ENCODE measurements around the gene URB1.

DNA sequence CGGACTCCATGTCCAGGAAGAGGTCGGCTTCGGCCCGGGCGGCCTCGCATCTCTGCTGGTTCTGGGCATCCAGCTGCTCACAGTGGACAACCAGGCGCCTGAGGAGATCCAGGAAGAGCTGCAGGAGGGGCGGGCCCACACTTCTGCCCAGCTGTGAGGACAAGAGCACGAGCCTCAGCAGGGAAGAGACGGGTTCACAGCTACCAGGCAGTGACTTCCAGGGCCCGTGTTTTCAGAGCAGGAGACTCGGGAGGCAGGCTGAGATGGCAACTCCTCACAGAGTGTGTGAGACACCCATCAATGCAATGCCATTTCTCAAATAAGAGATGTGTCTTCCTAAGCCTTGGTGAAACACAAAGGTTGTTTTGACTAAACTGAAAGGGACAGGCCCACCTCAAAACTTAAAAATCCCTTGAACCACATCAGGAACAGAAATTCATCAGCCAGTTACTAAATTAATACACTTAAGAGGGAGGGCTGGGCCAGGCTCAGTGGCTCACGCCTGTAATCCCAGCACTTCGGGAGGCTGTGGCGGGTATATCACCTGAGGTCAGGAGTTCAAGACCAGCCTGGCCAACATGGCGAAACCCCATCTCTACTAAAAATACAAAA is 43.4 kb downstream of the URB1 start:
- TF ChIP-seq, protein P1, sequence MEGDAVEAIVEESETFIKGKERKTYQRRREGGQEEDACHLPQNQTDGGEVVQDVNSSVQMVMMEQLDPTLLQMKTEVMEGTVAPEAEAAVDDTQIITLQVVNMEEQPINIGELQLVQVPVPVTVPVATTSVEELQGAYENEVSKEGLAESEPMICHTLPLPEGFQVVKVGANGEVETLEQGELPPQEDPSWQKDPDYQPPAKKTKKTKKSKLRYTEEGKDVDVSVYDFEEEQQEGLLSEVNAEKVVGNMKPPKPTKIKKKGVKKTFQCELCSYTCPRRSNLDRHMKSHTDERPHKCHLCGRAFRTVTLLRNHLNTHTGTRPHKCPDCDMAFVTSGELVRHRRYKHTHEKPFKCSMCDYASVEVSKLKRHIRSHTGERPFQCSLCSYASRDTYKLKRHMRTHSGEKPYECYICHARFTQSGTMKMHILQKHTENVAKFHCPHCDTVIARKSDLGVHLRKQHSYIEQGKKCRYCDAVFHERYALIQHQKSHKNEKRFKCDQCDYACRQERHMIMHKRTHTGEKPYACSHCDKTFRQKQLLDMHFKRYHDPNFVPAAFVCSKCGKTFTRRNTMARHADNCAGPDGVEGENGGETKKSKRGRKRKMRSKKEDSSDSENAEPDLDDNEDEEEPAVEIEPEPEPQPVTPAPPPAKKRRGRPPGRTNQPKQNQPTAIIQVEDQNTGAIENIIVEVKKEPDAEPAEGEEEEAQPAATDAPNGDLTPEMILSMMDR (IDR thresholded peaks at IDR 0.05): no peak
- TF ChIP-seq POLR2A (IDR thresholded peaks at IDR 0.05): no peak

Measured in lower leg skin (tissue), 3 donors.